ENCODE data around the gene ACKR2. TPM values are rescaled to one million over a fixed set of nuclear protein-coding genes. Genes with fewer than 3 reads are reported as not detected.

The ACKR2 gene
- total RNA-seq, 1 experiment from 2014 or later = 0.76 TPM

DNA sequence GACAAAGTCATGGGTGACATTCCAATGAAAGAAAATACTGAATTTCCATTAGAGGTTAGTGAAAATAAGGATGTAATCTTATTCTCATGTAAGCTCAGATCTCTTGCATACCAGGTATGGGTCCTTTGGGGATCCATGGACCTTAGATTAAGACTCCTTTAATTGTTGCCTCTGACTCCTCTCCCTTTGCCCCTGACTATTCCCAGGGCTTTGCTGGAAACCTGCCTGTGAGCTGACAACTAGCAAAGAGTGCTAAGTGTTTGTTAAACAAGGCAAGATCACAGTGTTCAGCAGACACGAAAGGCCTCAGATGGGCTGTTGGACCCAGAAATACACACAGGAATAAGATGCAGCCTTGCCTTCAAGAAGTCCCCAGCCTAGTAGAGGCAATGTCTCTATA lies 32.1 kb downstream of the ACKR2 start:
- Histone ChIP-seq H3K4me1 (ENCODE audit: control insufficient read depth in 1 of 2, insufficient read depth in 2 of 2, low read length in 2 of 2) (no peaks in the 10 kb centered on the region), H3K27me3 (ENCODE audit: insufficient read depth, low read length) (no peaks in the 10 kb centered on the region), H3K36me3 (ENCODE audit: control insufficient read depth in 1 of 2, insufficient read depth in 2 of 2, low read length in 2 of 2) (no peaks in the 10 kb centered on the region), H3K27ac (ENCODE audit: low read depth, low read length) (no peak overlapping the region), H3K79me2 (ENCODE audit: insufficient read depth, low read length) (no peaks in the 10 kb centered on the region), H3K9ac (ENCODE audit: low read length) (no peak overlapping the region), H3K9me3 (ENCODE audit: control insufficient read depth in 1 of 2, insufficient read depth in 1 of 2, low read depth in 1 of 2, low read length in 2 of 2) (no peaks in the 10 kb centered on the region), H2AFZ (ENCODE audit: low read depth, low read length, poor library complexity, severe bottlenecking) (no peak overlapping the region), H3K9me2 (ENCODE audit: insufficient read depth) (no peaks in the 10 kb centered on the region), H4K20me1 (ENCODE audit: insufficient read depth) (no peaks in the 10 kb centered on the region), H3K4me3 (replicated peaks in 1 of 2; ENCODE audit: low read depth in 1 of 2, low read length in 2 of 2) (no peak overlapping the region), H3K4me2 (ENCODE audit: low read length) (no peak overlapping the region)
- ATAC-seq (no peak), DNase-seq (ENCODE audit: low read depth, low spot score) (no peak)
- no peak for TF ChIP-seq MAX (IDR thresholded peaks at IDR 0.05)
- no peak for TF ChIP-seq TCF7L2 (IDR thresholded peaks at IDR 0.05; ENCODE audit: borderline replicate concordance, extremely low read depth, insufficient read depth, insufficient read length)
- TF ChIP-seq EZH2phosphoT487 (IDR thresholded peaks at IDR 0.05; ENCODE audit: borderline replicate concordance) = no peak
- TF ChIP-seq, protein P1, sequence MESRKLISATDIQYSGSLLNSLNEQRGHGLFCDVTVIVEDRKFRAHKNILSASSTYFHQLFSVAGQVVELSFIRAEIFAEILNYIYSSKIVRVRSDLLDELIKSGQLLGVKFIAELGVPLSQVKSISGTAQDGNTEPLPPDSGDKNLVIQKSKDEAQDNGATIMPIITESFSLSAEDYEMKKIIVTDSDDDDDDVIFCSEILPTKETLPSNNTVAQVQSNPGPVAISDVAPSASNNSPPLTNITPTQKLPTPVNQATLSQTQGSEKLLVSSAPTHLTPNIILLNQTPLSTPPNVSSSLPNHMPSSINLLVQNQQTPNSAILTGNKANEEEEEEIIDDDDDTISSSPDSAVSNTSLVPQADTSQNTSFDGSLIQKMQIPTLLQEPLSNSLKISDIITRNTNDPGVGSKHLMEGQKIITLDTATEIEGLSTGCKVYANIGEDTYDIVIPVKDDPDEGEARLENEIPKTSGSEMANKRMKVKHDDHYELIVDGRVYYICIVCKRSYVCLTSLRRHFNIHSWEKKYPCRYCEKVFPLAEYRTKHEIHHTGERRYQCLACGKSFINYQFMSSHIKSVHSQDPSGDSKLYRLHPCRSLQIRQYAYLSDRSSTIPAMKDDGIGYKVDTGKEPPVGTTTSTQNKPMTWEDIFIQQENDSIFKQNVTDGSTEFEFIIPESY (IDR thresholded peaks at IDR 0.05; ENCODE audit: extremely low read depth, insufficient replicate concordance, low read length) = no peak
- no peak for TF ChIP-seq RAD21 (IDR thresholded peaks at IDR 0.05; ENCODE audit: low read depth)
- no peak for TF ChIP-seq CTCF (IDR thresholded peaks at IDR 0.05 in 2 of 3, conservative IDR thresholded peaks at IDR 0.05 in 1 of 3; ENCODE audit: borderline replicate concordance in 1 of 3, insufficient read depth in 1 of 3, low read depth in 2 of 3, low read length in 2 of 3)
- no peak for TF ChIP-seq ZFX (IDR thresholded peaks at IDR 0.05)
- TF ChIP-seq FOSL1 (IDR thresholded peaks at IDR 0.05; ENCODE audit: low read depth) = no peak
- TF ChIP-seq ZNF274 (IDR thresholded peaks at IDR 0.05; ENCODE audit: low read depth, low read length) = no peak
- TF ChIP-seq SRF (IDR thresholded peaks at IDR 0.05; ENCODE audit: low read depth) = no peak
- no peak for TF ChIP-seq JUND (IDR thresholded peaks at IDR 0.05)
- no peak for TF ChIP-seq EZH2 (IDR thresholded peaks at IDR 0.05)
- TF ChIP-seq POLR2A (IDR thresholded peaks at IDR 0.05; ENCODE audit: borderline replicate concordance, extremely low read depth, insufficient read depth, insufficient read length) = no peak
- no peak for TF ChIP-seq ELF1 (IDR thresholded peaks at IDR 0.05; ENCODE audit: borderline replicate concordance, low read depth)
- no peak for TF ChIP-seq SIN3A (IDR thresholded peaks at IDR 0.05; ENCODE audit: low read depth)
- TF ChIP-seq REST (IDR thresholded peaks at IDR 0.05; ENCODE audit: low read depth) = no peak
- no peak for TF ChIP-seq CBX3 (IDR thresholded peaks at IDR 0.05; ENCODE audit: low read depth)
- no peak for TF ChIP-seq SP1 (IDR thresholded peaks at IDR 0.05; ENCODE audit: low read depth)
- TF ChIP-seq POLR2AphosphoS5 (IDR thresholded peaks at IDR 0.05; ENCODE audit: low read depth, low read length) = no peak
- no peak for TF ChIP-seq ATF3 (IDR thresholded peaks at IDR 0.05)
- ChIA-PET RAD21 (ENCODE audit: low non-redundant PET in 1 of 2, low total read pairs in 2 of 2, uncharacterized antibody in 2 of 2, unreplicated experiment in 2 of 2) (no interaction called here), POLR2A (no interaction called here), CTCF (interaction anchor here (2.7 kb wide), 1 partner anchor 10 kb away, joined by 25 read pairs; no protein-coding TSS in a partner anchor)
- BruUV-seq (replicated peaks) = no TSS peak
- intact Hi-C loops (cut with micrococcal nuclease) = no loop called here
